Thymus (tissue), 11 donors: ENCODE measurements around the gene CEP76. TPM values are rescaled to one million over a fixed set of nuclear protein-coding genes. Genes with fewer than 3 reads are reported as not detected.
"Not testable (repeated sequence)": the region's sequence is repeated elsewhere in the genome, so short reads cannot be mapped to it uniquely, and the experiment has no call there.

Experiments used
- DNase-seq, 9 donors: peaks; one replicate each; pipeline ENCODE4 v3.0.0-alpha.2; 2013; ENCODE audit warnings: low spot score in 9 of 9, low read depth in 6 of 9, missing footprints in 1 of 9
- H3K27ac ChIP-seq, 2 donors: one replicate each; pipeline ENCODE4 v1.5.1; 2013; ENCODE audit warnings: control low read depth in 1 of 2, low read depth in 1 of 2, low read length in 1 of 2, mild to moderate bottlenecking in 1 of 2, moderate library complexity in 1 of 2
- H3K27me3 ChIP-seq, 2 donors: one replicate each; pipeline ENCODE4 v1.5.1; 2013; ENCODE audit warnings: low read length in 1 of 2; ENCODE audit not compliant: control insufficient read depth in 2 of 2, insufficient read depth in 1 of 2
- H3K36me3 ChIP-seq, 2 donors: one replicate each; pipeline ENCODE4 v1.5.1; 2013; ENCODE audit warnings: low read length in 1 of 2, mild to moderate bottlenecking in 1 of 2, moderate library complexity in 1 of 2; ENCODE audit not compliant: control insufficient read depth in 2 of 2, insufficient read depth in 2 of 2
- H3K4me1 ChIP-seq, 2 donors: one replicate each; pipeline ENCODE4 v1.5.1; 2013; ENCODE audit warnings: low read length in 2 of 2; ENCODE audit not compliant: control insufficient read depth in 2 of 2, insufficient read depth in 2 of 2
- H3K4me3 ChIP-seq, 2 donors: one replicate each; pipeline ENCODE4 v1.5.1; 2013; ENCODE audit warnings: low read length in 2 of 2, control low read depth in 1 of 2, mild to moderate bottlenecking in 1 of 2
- H3K9me3 ChIP-seq, 2 donors: one replicate each; pipeline ENCODE4 v1.5.1; 2013; ENCODE audit warnings: low read length in 1 of 2, mild to moderate bottlenecking in 1 of 2; ENCODE audit not compliant: control insufficient read depth in 2 of 2, insufficient read depth in 1 of 2
- WGBS: extraction: QIAGEN DNeasy Blood & Tissue Kit; methylation state at CpG from one replicate; pipeline ENCODE4 v1.1.7; 2013; 5-methylcytosine and 5-hydroxymethylcytosine counted together
- polyA plus RNA-seq: library from polyadenylated mRNA; stranded (reverse); fragments of 200-250 nt; gene quantifications from one replicate; pipeline ENCODE4 v1.2.3, GENCODE V29; 2013
- total RNA-seq: library from RNA; stranded (reverse); fragments of 120-200 nt; gene quantifications from one replicate; pipeline ENCODE4 v1.2.4, GENCODE V29; 2013
- donor health status: healthy.

CEP76 gene
- total and polyA plus RNA-seq, 2 donors, result 4.7 to 14.4 TPM

- Histone ChIP-seq H3K27ac (no peak overlapping the region), H3K36me3 (no peaks in the 10 kb centered on the region)
Observed at GRCh38 chr18:12639990-12640880, 62.3 kb downstream of the CEP76 start.

GRCh38 chr18:12638644-12639124 lies 63.8 kb downstream of the CEP76 start:
- H3K27me3 ChIP-seq, result no peaks in the 10 kb centered on the region
- no peak overlapping the region for H3K27ac ChIP-seq
- H3K36me3 ChIP-seq, result no peaks in the 10 kb centered on the region
- H3K4me3 ChIP-seq, result no peak overlapping the region
- 96% methylated on average over 3 of the region's 3 CpGs for WGBS
- DNase-seq, result no peak
- H3K4me1 ChIP-seq, result no peaks in the 10 kb centered on the region
- no peaks in the 10 kb centered on the region for H3K9me3 ChIP-seq

More at GRCh38 chr18:12639990-12640880, 62.3 kb downstream of the CEP76 start:
- no peaks in the 10 kb centered on the region for H3K9me3 ChIP-seq
- no peaks in the 10 kb centered on the region for H3K4me1 ChIP-seq
- no peaks in the 10 kb centered on the region for H3K27me3 ChIP-seq
- 96% methylated on average over 5 of the region's 5 CpGs for WGBS
- DNase-seq, result no peak
- H3K4me3 ChIP-seq, result no peak overlapping the region

GRCh38 chr18:12637901-12638643 lies 64.5 kb downstream of the CEP76 start:
- no peaks in the 10 kb centered on the region for H3K27me3 ChIP-seq
- DNase-seq, result no peak
- H3K9me3 ChIP-seq, result no peaks in the 10 kb centered on the region
- no peaks in the 10 kb centered on the region for H3K36me3 ChIP-seq
- H3K27ac ChIP-seq, result no peak overlapping the region
- no peaks in the 10 kb centered on the region for H3K4me1 ChIP-seq
- H3K4me3 ChIP-seq, result no peak overlapping the region
- over 99% methylated on average over 4 of the region's 4 CpGs for WGBS

DNA sequence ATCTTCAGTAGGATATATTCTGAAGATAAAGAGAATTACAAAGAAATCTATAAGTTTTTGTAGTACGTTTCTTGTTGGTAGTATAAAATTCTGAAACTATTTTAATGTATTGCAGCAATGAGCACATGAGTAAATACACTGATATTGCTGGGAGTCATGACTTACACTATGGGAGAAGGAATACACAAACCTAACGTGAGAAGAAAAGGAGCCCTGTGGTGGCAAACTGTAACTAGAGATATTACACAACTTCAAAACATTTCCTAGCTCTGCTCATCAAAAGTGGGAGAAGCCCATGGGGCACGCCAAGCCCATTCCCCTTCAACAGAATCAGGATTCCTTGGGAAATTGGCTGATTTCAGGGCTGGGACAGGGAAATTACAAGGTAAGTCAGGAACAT lies 65.1 kb downstream of the CEP76 start:
- H3K27me3 ChIP-seq, result no peaks in the 10 kb centered on the region
- H3K36me3 ChIP-seq, result no peaks in the 10 kb centered on the region
- H3K27ac ChIP-seq, result no peak overlapping the region
- no peaks in the 10 kb centered on the region for H3K9me3 ChIP-seq
- WGBS, result 96% methylated on average over 3 of the region's 3 CpGs
- no peaks in the 10 kb centered on the region for H3K4me1 ChIP-seq
- no peak overlapping the region for H3K4me3 ChIP-seq
- DNase-seq, result no peak

GRCh38 chr18:12631831-12632477 lies 70.6 kb downstream of the CEP76 start:
- no peak overlapping the region for H3K4me3 ChIP-seq
- DNase-seq, result no peak
- 80% methylated on average over 6 of the region's 6 CpGs for whole genome bisulfite sequencing
- no peak overlapping the region for H3K27ac ChIP-seq
- H3K4me1 ChIP-seq, result no peaks in the 10 kb centered on the region
- H3K36me3 ChIP-seq, result no peaks in the 10 kb centered on the region
- H3K9me3 ChIP-seq, result no peaks in the 10 kb centered on the region
- H3K27me3 ChIP-seq, result no peaks in the 10 kb centered on the region

DNA sequence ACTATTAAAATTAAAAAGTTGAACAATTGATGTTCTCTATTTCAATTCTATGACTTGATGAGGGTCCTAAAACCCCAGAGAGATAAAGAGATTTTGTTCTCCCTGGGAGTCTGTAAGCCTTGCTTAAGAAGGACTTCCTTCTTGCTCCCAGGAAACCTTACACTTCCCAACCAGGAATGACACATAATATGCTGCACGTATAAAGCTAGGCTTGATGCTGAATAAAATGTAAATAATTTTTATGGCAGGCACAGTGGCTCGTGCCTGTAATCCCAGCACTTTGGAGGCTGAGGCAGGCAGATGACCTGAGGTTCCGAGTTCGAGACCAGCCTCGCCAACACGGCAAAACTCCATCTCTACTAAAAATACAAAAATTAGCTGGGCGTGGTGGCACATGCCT lies 72.4 kb downstream of the CEP76 start:
- Histone ChIP-seq H3K27me3 (no peaks in the 10 kb centered on the region), H3K9me3 (no peaks in the 10 kb centered on the region), H3K4me3 (no peak overlapping the region), H3K4me1 (no peaks in the 10 kb centered on the region), H3K27ac (no peak overlapping the region), H3K36me3 (no peaks in the 10 kb centered on the region)
- no peak for DNase-seq
- 98% methylated on average over 7 of the region's 7 CpGs for WGBS

DNA sequence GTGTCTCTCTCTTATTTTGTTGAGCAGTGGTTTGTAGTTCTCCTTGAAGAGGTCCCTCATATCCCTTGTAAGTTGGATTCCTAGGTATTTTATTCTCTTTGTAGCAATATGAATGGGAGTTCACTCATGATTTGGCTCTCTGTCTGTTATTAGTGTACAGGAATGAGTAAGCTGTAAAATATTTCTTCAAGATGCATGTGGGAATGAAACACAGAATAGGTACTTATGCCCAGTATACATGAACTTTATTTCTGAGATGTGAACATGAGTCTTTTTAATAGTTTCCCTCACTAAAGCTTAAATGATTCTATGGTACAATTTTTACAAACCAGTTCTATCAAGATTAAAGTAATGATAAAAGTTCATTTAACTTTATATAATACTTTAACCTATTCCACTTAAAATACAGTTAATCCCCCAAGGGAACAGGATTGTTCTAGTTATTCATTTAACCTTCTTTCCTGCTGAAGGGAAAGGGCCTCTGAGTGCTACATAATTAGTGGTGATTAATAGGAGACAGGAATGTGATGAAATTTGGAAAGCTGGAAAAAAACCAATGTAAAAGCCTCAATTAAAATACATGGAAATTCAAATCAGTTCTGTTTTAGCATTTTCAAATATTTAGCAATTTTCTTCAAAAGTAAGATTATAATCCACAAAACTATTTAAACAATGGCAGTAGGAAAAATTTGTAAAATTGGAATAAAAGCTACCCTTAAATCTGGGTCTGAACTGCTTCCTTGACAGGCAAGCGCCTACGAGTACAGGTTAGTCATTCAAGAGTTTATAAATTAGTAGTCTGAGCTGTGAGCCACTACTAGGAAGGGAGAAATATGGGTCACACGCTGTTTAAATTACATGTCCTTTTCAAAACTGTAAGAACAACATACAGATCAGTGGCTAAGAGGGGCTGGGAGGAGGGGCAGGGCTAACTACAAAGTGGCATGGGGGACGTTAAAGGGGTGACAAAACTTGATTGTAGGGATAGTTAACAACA lies 73.5 kb downstream of the CEP76 start:
- H3K9me3 ChIP-seq, result no peaks in the 10 kb centered on the region
- no peak for DNase-seq
- no peak overlapping the region for H3K4me3 ChIP-seq
- WGBS, result 93% methylated on average over 4 of the region's 4 CpGs
- no peaks in the 10 kb centered on the region for H3K4me1 ChIP-seq
- no peak overlapping the region for H3K27ac ChIP-seq
- no peaks in the 10 kb centered on the region for H3K27me3 ChIP-seq
- no peaks in the 10 kb centered on the region for H3K36me3 ChIP-seq

- H3K4me3 ChIP-seq, DNase-seq, H3K36me3 ChIP-seq, H3K4me1 ChIP-seq, H3K27ac ChIP-seq, H3K9me3 ChIP-seq, H3K27me3 ChIP-seq: not testable (repeated sequence)
- WGBS, result 96% methylated on average over 3 of the region's 3 CpGs
Observed at GRCh38 chr18:12627199-12627598, 75.3 kb downstream of the CEP76 start.
